GM12878 (cell line): Measurements from ENCODE around the gene NECTIN2. TPM values are rescaled to one million over a fixed set of nuclear protein-coding genes. Genes with fewer than 3 reads are reported as not detected.

Experiments used
- ATAC-seq: fragments of 200-7000 bp; cut with Tn5 transposase; 3 replicates; pipeline ENCODE4 v1.9.1; 2020; ENCODE audit warnings: mild to moderate bottlenecking, moderate library complexity
- BruUV-seq: library from RNA; stranded (reverse); fragments of 400-500 nt; replicated peaks from 2 replicates; lab custom pipeline; 2021; lab: Mats Ljungman, UMichigan
- CTCF ChIA-PET: fragments of 300-600 bp; sonication (Branson Sonifier 250); formaldehyde crosslinking; extraction: SDS; loops from one replicate; lab custom pipeline; 2021; ENCODE audit warnings: inconsistent platforms; lab: Yijun Ruan, JAX
- POLR2A ChIA-PET: fragments of 350-600 bp; formaldehyde crosslinking; extraction: SDS; loops from one replicate; lab custom pipeline; 2021; ENCODE audit warnings: inconsistent platforms; lab: Charles Lee
- RAD21 ChIA-PET: fragments of 300-600 bp; sonication (Branson Sonifier 250); formaldehyde crosslinking; loops from one replicate; lab custom pipeline; 2023; ENCODE audit warnings: antibody characterized with exemption; ENCODE audit not compliant: unreplicated experiment; lab: Charles Lee
- SMC1A ChIA-PET: fragments of 300-600 bp; sonication (Branson Sonifier 250); formaldehyde crosslinking; loops from one replicate; lab custom pipeline; 2023; ENCODE audit not compliant: unreplicated experiment, uncharacterized antibody; lab: Charles Lee
- DNase-seq: peaks from one replicate; pipeline ENCODE4 v3.0.0-alpha.2; 2011; ENCODE audit warnings: low read depth, low spot score
- FAIRE-seq: peaks from 3 replicates; lab custom pipeline; 2011; peaks lifted over from hg19 to GRCh38; lab: Jason Lieb, UNC
- H2AFZ ChIP-seq: 2 replicates; pipeline ENCODE4 v1.6.0; 2011; ENCODE audit warnings: low read depth, low read length, control low read depth; ENCODE audit not compliant: control insufficient read depth
- H3K27ac ChIP-seq: 2 replicates; pipeline ENCODE4 v1.5.1; 2011; ENCODE audit warnings: control low read depth; ENCODE audit not compliant: control insufficient read depth, insufficient read depth
- H3K27me3 ChIP-seq, 2 experiments: replicated peaks in 1 of 2; 2 replicates each; pipeline versions ENCODE4 v1.6.0 to v1.6.1; 2011; ENCODE audit warnings: low read length in 1 of 2; ENCODE audit not compliant: control insufficient read depth in 2 of 2, insufficient read depth in 2 of 2
- H3K36me3 ChIP-seq, 2 experiments: 2 replicates each; pipeline ENCODE4 v1.5.1; 2011; ENCODE audit warnings: low read length in 1 of 2; ENCODE audit not compliant: control insufficient read depth in 2 of 2, insufficient read depth in 2 of 2
- H3K4me1 ChIP-seq: 2 replicates; pipeline ENCODE4 v1.6.1; 2011; ENCODE audit warnings: mild to moderate bottlenecking, low read length, moderate library complexity, mixed read lengths; ENCODE audit not compliant: control insufficient read depth, insufficient read depth
- H3K4me2 ChIP-seq: 2 replicates; pipeline ENCODE4 v1.6.0; 2011; ENCODE audit warnings: control low read depth; ENCODE audit not compliant: control insufficient read depth, insufficient read depth
- H3K4me3 ChIP-seq: fragments of 200-600 bp; sonication (generic); 2 replicates; pipeline ENCODE4 v1.5.1; 2016
- H3K79me2 ChIP-seq: 2 replicates; pipeline ENCODE4 v1.6.0; 2011; ENCODE audit warnings: low read length; ENCODE audit not compliant: control insufficient read depth, insufficient read depth
- H3K9ac ChIP-seq: 2 replicates; pipeline ENCODE4 v1.8.0; 2011; ENCODE audit warnings: low read length, control low read depth, mixed read lengths; ENCODE audit not compliant: control insufficient read depth, insufficient read depth
- H3K9me3 ChIP-seq: replicated peaks from 3 replicates; pipeline ENCODE4 v1.5.1; 2011; ENCODE audit warnings: mild to moderate bottlenecking, low read length; ENCODE audit not compliant: control insufficient read depth, insufficient read depth
- H4K20me1 ChIP-seq: 2 replicates; pipeline ENCODE4 v1.6.0; 2011; ENCODE audit not compliant: control insufficient read depth, insufficient read depth
- ATF7 ChIP-seq: fragments of 450-650 bp; IDR thresholded peaks from 2 replicates; pipeline ENCODE4 v1.6.1; 2016; ENCODE audit warnings: low read depth, mild to moderate bottlenecking
- BACH1 ChIP-seq: fragments of 450-650 bp; IDR thresholded peaks from 2 replicates; pipeline ENCODE4 v1.6.1; 2017; ENCODE audit warnings: mild to moderate bottlenecking, borderline replicate concordance
- BCL3 ChIP-seq: IDR thresholded peaks from 2 replicates; pipeline ENCODE4 v1.6.1; 2011; ENCODE audit warnings: borderline replicate concordance, low read depth, mild to moderate bottlenecking, moderate library complexity, low read length; ENCODE audit not compliant: insufficient read depth, poor library complexity, severe bottlenecking
- ESRRA ChIP-seq: IDR thresholded peaks from 2 replicates; pipeline ENCODE4 v1.6.1; 2012; ENCODE audit warnings: mild to moderate bottlenecking, low read length, improper control_type of control experiment
- HDGF ChIP-seq: fragments of 450-650 bp; IDR thresholded peaks from 2 replicates; pipeline ENCODE4 v1.6.1; 2016; ENCODE audit warnings: antibody characterized with exemption
- KLF5 ChIP-seq: fragments of 450-650 bp; IDR thresholded peaks from 2 replicates; pipeline ENCODE4 v1.6.1; 2014; ENCODE audit warnings: mild to moderate bottlenecking; ENCODE audit not compliant: partially characterized antibody
- NFYA ChIP-seq: IDR thresholded peaks from 2 replicates; pipeline ENCODE4 v1.6.1; 2011; ENCODE audit warnings: low read depth, mild to moderate bottlenecking, low read length, improper control_type of control experiment, borderline replicate concordance
- NR2C2 ChIP-seq: IDR thresholded peaks from 2 replicates; pipeline ENCODE4 v1.6.1; 2011; ENCODE audit warnings: borderline replicate concordance, low read depth; ENCODE audit not compliant: control insufficient read depth, insufficient read length
- PKNOX1 ChIP-seq: fragments of 450-650 bp; IDR thresholded peaks from 2 replicates; pipeline ENCODE4 v1.6.1; 2016; ENCODE audit warnings: mild to moderate bottlenecking
- PML ChIP-seq: IDR thresholded peaks from 2 replicates; pipeline ENCODE4 v1.6.1; 2012; ENCODE audit warnings: low read length, inconsistent platforms
- RELA ChIP-seq: fragments of 450-650 bp; IDR thresholded peaks from 2 replicates; pipeline ENCODE4 v1.8.0; 2014; ENCODE audit warnings: borderline replicate concordance; ENCODE audit not compliant: partially characterized antibody
- SKIL ChIP-seq: fragments of 450-650 bp; IDR thresholded peaks from 2 replicates; pipeline ENCODE4 v1.6.1; 2017; ENCODE audit warnings: mild to moderate bottlenecking, low read depth, inconsistent platforms; ENCODE audit not compliant: poor library complexity, severe bottlenecking
- SMAD1 ChIP-seq: fragments of 450-650 bp; IDR thresholded peaks from 2 replicates; pipeline ENCODE4 v1.6.1; 2018; ENCODE audit warnings: mild to moderate bottlenecking, low read depth; ENCODE audit not compliant: partially characterized antibody
- ZBTB4 ChIP-seq: fragments of 450-650 bp; formaldehyde crosslinking; IDR thresholded peaks from 2 replicates; pipeline ENCODE4 v1.4.0; 2022; ENCODE audit warnings: mild to moderate bottlenecking, moderate library complexity
- ZNF217 ChIP-seq: fragments of 450-650 bp; IDR thresholded peaks from 2 replicates; pipeline ENCODE4 v1.6.1; 2017; ENCODE audit warnings: antibody characterized with exemption, mild to moderate bottlenecking
- ZZZ3 ChIP-seq: IDR thresholded peaks from 2 replicates; pipeline ENCODE4 v1.6.1; 2011; ENCODE audit warnings: low read depth; ENCODE audit not compliant: control insufficient read depth, insufficient read length
- WGBS: methylation state at CpG from one replicate; pipeline ENCODE4 v1.1.6; 2016; ENCODE audit warnings: low lambda C conversion rate; ENCODE audit not compliant: insufficient replicate concordance, insufficient coverage; ENCODE audit errors: missing lambda C conversion rate; 5-methylcytosine and 5-hydroxymethylcytosine counted together
- in situ Hi-C: fragments of 300-500 bp; cut with MboI; formaldehyde crosslinking; loops from 9 replicates; pipeline ENCODE4 v1.14.3; 2018; ENCODE audit warnings: mixed read lengths
- intact Hi-C: fragments of 100-400 bp; cut with micrococcal nuclease; formaldehyde crosslinking; loops from one replicate; pipeline ENCODE4 v1.14.2; 2022; ENCODE audit not compliant: unreplicated experiment
- polyA plus RNA-seq, 11 experiments: library from polyadenylated mRNA; depleted of rRNA in 4 of 11; unstranded in 6 of 11; stranded (reverse) in 5 of 11; fragments of >200 nt; fragmentation: Nextera tagmentation in 4 of 11; fragmentation: Illumina TruSeq in 1 of 11; extraction: Ambion mirVana in 4 of 11; extraction: Trizol in 1 of 11; gene quantifications; 1 replicate in 1 of 11; 2 replicates in 10 of 11; pipeline versions ENCODE4 v1.2.1 to v1.2.3, GENCODE V29; 2011 to 2016; ENCODE audit warnings: inconsistent platforms in 2 of 11, missing spikeins in 2 of 11, low read depth in 1 of 11
- total RNA-seq, 4 experiments: library from RNA; depleted of rRNA in 3 of 4; stranded (reverse); fragments of >200 nt in 3 of 4; fragmentation: Illumina TruSeq in 1 of 4; extraction: Trizol in 1 of 4; gene quantifications; 2 replicates each; pipeline versions ENCODE4 v1.2.1 to v1.2.3, GENCODE V29; 2013 to 2021
- TF ChIP-seq, protein P1 (sequence below): IDR thresholded peaks from 2 replicates; pipeline ENCODE4 v1.6.1; 2012; ENCODE audit warnings: low read depth, low read length, improper control_type of control experiment

The NECTIN2 gene
- total and polyA plus RNA-seq, 10 of the 15 experiments (the other 5 are each of a cell fraction or from before 2014, with no cell fraction given) = 0.05 to 0.36 (median 0.26) TPM; not detected in 5

- no TSS peak for BruUV-seq
- 40% methylated on average over 6 of the region's 6 CpGs for WGBS
- DNase-seq (no peak), ATAC-seq (no peak), FAIRE-seq (no peak)
- CTCF ChIA-PET = no interaction called here
- Histone ChIP-seq H3K27me3 (no peaks in the 10 kb centered on the region), H3K36me3 (no peaks in the 10 kb centered on the region), H2AFZ (no peak overlapping the region), H3K27ac (no peak overlapping the region), H4K20me1 (no peaks in the 10 kb centered on the region), H3K9me3 (peaks cover 1% of the 10 kb centered on the region; the same call in 1 of the 3 replicates), H3K9ac (no peak overlapping the region), H3K4me2 (no peak overlapping the region), H3K79me2 (peaks cover 1% of the 10 kb centered on the region), H3K4me1 (peaks cover 7% of the 10 kb centered on the region), H3K4me3 (no peak overlapping the region)
- in situ Hi-C loops (no loop called here), intact Hi-C loops (no loop called here)
- TF ChIP-seq BACH1 (no peak), NR2C2 (no peak), NFYA (no peak), BCL3 (no peak), PML (no peak), SKIL (no peak), ZNF217 (no peak), KLF5 (no peak), PKNOX1 (no peak), ZZZ3 (no peak), ATF7 (no peak), HDGF (no peak), SMAD1 (no peak), RELA (no peak), ZBTB4 (CRISPR knock-in tag) (no peak), ESRRA (no peak)
- TF ChIP-seq, protein P1, sequence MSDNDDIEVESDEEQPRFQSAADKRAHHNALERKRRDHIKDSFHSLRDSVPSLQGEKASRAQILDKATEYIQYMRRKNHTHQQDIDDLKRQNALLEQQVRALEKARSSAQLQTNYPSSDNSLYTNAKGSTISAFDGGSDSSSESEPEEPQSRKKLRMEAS = no peak
- SMC1A ChIA-PET = no interaction called here
- POLR2A ChIA-PET = no interaction called here
- RAD21 ChIA-PET = no interaction called here
These were observed 40.0 kb downstream of the NECTIN2 start for GRCh38 chr19:44886141-44886540.
